NCI-H748 (cell line): ENCODE results near the gene CFC1.
"Not testable (repeated sequence)": the region's sequence is repeated elsewhere in the genome, so short reads cannot be mapped to it uniquely, and the experiment has no call there.

Experiments used
- DNase-seq: peaks from one replicate; lab custom pipeline; 2025; ENCODE audit not compliant: unreplicated experiment; lab: John Stamatoyannopoulos, UW

The CFC1 gene

GRCh38 chr2:130583582-130583981 is 15.8 kb downstream of the CFC1 start:
- DNase-seq: not testable (repeated sequence)

GRCh38 chr2:130582970-130583369 is 16.4 kb downstream of the CFC1 start:
- DNase-seq: not testable (repeated sequence)

GRCh38 chr2:130581491-130581890 is 17.9 kb downstream of the CFC1 start:
- not testable (repeated sequence) for DNase-seq

GRCh38 chr2:130579121-130579520 is 20.3 kb downstream of the CFC1 start:
- not testable (repeated sequence) for DNase-seq

- not testable (repeated sequence) for DNase-seq
Measured at GRCh38 chr2:130577559-130577958, 21.8 kb downstream of the CFC1 start.

GRCh38 chr2:130576209-130576784 is 23.1 kb downstream of the CFC1 start:
- not testable (repeated sequence) for DNase-seq

GRCh38 chr2:130574230-130574629 is 25.1 kb downstream of the CFC1 start:
- DNase-seq: not testable (repeated sequence)

- not testable (repeated sequence) for DNase-seq
Measured at GRCh38 chr2:130571929-130572328, 27.4 kb downstream of the CFC1 start.

GRCh38 chr2:130566165-130566564 is 33.2 kb downstream of the CFC1 start:
- not testable (repeated sequence) for DNase-seq

GRCh38 chr2:130556441-130556840 is 42.9 kb downstream of the CFC1 start:
- DNase-seq: not testable (repeated sequence)

- DNase-seq: not testable (repeated sequence)
Measured at GRCh38 chr2:130554178-130554577, 45.2 kb downstream of the CFC1 start.

- DNase-seq: not testable (repeated sequence)
Measured at GRCh38 chr2:130549475-130549874, 49.9 kb downstream of the CFC1 start.

GRCh38 chr2:130548418-130548817 is 51.0 kb downstream of the CFC1 start:
- not testable (repeated sequence) for DNase-seq

- not testable (repeated sequence) for DNase-seq
Measured at GRCh38 chr2:130544978-130545377, 54.4 kb downstream of the CFC1 start.

- DNase-seq: not testable (repeated sequence)
Measured at GRCh38 chr2:130543785-130544528, 55.4 kb downstream of the CFC1 start.

GRCh38 chr2:130542789-130543188 is 56.6 kb downstream of the CFC1 start:
- not testable (repeated sequence) for DNase-seq
